ENCODE results near the gene INHBC.

Gene INHBC
- long read RNA-seq = 0 reads

GRCh38 chr12:57434517-57435223, at the start of gene INHBC:
TSS of gene INHBC (plus strand) at chr12:57434784. CDS start at chr12:57434887, 103 bp downstream.
- DNase-seq (ENCODE audit: low read depth in 1 of 2, low spot score in 1 of 2) = no peak
- Histone ChIP-seq H3K27ac (replicated peaks) (no peak within 1 kb of the TSS), H3K27me3 (ENCODE audit: insufficient read depth, poor library complexity, severe bottlenecking) (no peaks in the 10 kb centered on the region), H3K4me3 (replicated peaks; ENCODE audit: insufficient read depth, low read length) (no peak within 1 kb of the TSS)
- TF ChIP-seq POLR2AphosphoS5 (IDR thresholded peaks at IDR 0.05; ENCODE audit: low read depth) = no peak
- TF ChIP-seq SPI1 (IDR thresholded peaks at IDR 0.05; ENCODE audit: borderline replicate concordance, low read depth) = no peak
- no peak for TF ChIP-seq GABPA (IDR thresholded peaks at IDR 0.05; ENCODE audit: low read depth)
- no peak for TF ChIP-seq CTCF (IDR thresholded peaks at IDR 0.05; ENCODE audit: insufficient read depth, low read length)
- no peak for TF ChIP-seq REST (IDR thresholded peaks at IDR 0.05; ENCODE audit: insufficient replicate concordance, low read depth)

- no peak for DNase-seq (ENCODE audit: low read depth in 1 of 2, low spot score in 1 of 2)
- TF ChIP-seq CTCF (IDR thresholded peaks at IDR 0.05; ENCODE audit: insufficient read depth, low read length) (no peak), POLR2AphosphoS5 (IDR thresholded peaks at IDR 0.05; ENCODE audit: low read depth) (no peak), GABPA (IDR thresholded peaks at IDR 0.05; ENCODE audit: low read depth) (no peak), SPI1 (IDR thresholded peaks at IDR 0.05; ENCODE audit: borderline replicate concordance, low read depth) (no peak), REST (IDR thresholded peaks at IDR 0.05; ENCODE audit: insufficient replicate concordance, low read depth) (no peak)
- no peak overlapping the region for H3K27ac ChIP-seq (replicated peaks)
Measured at GRCh38 chr12:57385586-57385985, 49.0 kb upstream of the INHBC start.

GRCh38 chr12:57386187-57386720, 48.3 kb upstream of the INHBC start:
- DNase-seq (ENCODE audit: low read depth in 1 of 2, low spot score in 1 of 2) = no peak
- no peaks in the 10 kb centered on the region for H3K27me3 ChIP-seq (ENCODE audit: insufficient read depth, poor library complexity, severe bottlenecking)
- TF ChIP-seq REST (IDR thresholded peaks at IDR 0.05; ENCODE audit: insufficient replicate concordance, low read depth) (no peak), CTCF (IDR thresholded peaks at IDR 0.05; ENCODE audit: insufficient read depth, low read length) (no peak), GABPA (IDR thresholded peaks at IDR 0.05; ENCODE audit: low read depth) (no peak)
- H3K27ac ChIP-seq (replicated peaks) = no peak overlapping the region
- no peak overlapping the region for H3K4me3 ChIP-seq (replicated peaks; ENCODE audit: insufficient read depth, low read length)

More at GRCh38 chr12:57385586-57385985, 49.0 kb upstream of the INHBC start:
- H3K4me3 ChIP-seq (replicated peaks; ENCODE audit: insufficient read depth, low read length) = no peak overlapping the region
- H3K27me3 ChIP-seq (ENCODE audit: insufficient read depth, poor library complexity, severe bottlenecking) = no peaks in the 10 kb centered on the region

Data from HL-60 (cell line).